ENCODE results near the gene C3orf70. TPM values are rescaled to one million over a fixed set of nuclear protein-coding genes. Genes with fewer than 3 reads are reported as not detected.

C3orf70 gene, protein sequence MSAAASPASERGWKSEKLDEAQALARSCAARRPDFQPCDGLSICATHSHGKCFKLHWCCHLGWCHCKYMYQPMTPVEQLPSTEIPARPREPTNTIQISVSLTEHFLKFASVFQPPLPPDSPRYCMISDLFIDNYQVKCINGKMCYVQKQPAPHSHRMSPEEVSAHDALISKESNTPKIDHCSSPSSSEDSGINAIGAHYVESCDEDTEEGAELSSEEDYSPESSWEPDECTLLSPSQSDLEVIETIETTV
- 1 to 10 TPM; 3.9 to 7.3 (median 4.8) TPM for polyA plus RNA-seq (ENCODE audit: insufficient read length in 10 of 10)
- long read RNA-seq, donor 1, full-length matches to known transcripts, result 1 of 1 reads
- long read RNA-seq, donor 1, partial matches to known transcripts, result 0 of 1 reads
- long read RNA-seq, donor 1, other reads (novel, unspliced or antisense), result 0 of 1 reads
- long read RNA-seq, donor 2, full-length matches to known transcripts, result 1 of 8 reads
- long read RNA-seq, donor 2, partial matches to known transcripts, result 7 of 8 reads
- long read RNA-seq, donor 2, other reads (novel, unspliced or antisense), result 0 of 8 reads
- long read RNA-seq, donor 3, result 0 reads
- long read RNA-seq, donor 4, result 0 reads
- long read RNA-seq, donor 5, full-length matches to known transcripts, result 6 of 6 reads
- long read RNA-seq, donor 5, partial matches to known transcripts, result 0 of 6 reads
- long read RNA-seq, donor 5, other reads (novel, unspliced or antisense), result 0 of 6 reads
- long read RNA-seq, donor 6, full-length matches to known transcripts, result 2 of 2 reads
- long read RNA-seq, donor 6, partial matches to known transcripts, result 0 of 2 reads
- long read RNA-seq, donor 6, other reads (novel, unspliced or antisense), result 0 of 2 reads
- long read RNA-seq, donor 7, result 0 reads
- long read RNA-seq, donor 8, full-length matches to known transcripts, result 1 of 1 reads
- long read RNA-seq, donor 8, partial matches to known transcripts, result 0 of 1 reads
- long read RNA-seq, donor 8, other reads (novel, unspliced or antisense), result 0 of 1 reads
- long read RNA-seq, donor 9, full-length matches to known transcripts, result 1 of 1 reads
- long read RNA-seq, donor 9, partial matches to known transcripts, result 0 of 1 reads
- long read RNA-seq, donor 9, other reads (novel, unspliced or antisense), result 0 of 1 reads

DNA sequence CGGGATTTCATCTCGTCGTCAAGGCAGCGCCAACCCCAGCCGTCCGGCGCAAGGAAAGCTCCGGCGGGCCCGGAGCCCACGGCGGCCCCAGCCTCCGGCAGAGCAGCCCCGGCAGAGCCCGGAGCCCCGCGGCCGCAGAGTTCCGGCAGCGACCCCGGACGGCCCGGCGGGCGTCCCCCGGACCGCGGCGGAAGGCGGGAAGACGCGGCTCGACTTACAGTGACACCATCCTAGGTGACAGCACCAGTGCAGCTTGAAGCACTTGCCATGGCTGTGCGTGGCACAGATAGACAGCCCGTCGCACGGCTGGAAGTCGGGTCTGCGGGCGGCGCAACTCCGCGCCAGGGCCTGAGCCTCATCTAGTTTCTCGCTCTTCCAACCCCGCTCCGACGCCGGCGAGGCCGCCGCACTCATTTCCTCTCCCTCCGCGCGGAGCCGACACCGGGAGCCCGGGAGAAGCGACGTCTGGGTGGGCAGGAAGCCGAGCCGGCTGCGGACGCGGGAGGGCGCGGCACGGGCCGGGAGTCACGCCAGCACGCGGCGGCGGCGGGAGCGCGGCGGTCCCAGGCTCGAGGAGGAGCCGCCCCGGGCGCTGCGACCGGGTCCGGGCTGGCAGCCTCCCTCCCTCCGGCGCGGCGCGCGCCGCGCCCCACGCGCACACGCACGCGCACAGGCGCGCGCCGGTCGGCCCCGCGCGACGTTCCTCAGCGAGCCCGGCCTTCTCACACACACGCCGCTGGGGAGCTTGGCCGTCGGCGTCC is at the start of gene C3orf70:
TSS of gene C3orf70 (minus strand) at position 651 of the 761 bp plus-strand sequence. CDS start at position 414, 237 bp downstream.
- DNase-seq, result peak; percentile 58 to 93 (median 78)

DNA sequence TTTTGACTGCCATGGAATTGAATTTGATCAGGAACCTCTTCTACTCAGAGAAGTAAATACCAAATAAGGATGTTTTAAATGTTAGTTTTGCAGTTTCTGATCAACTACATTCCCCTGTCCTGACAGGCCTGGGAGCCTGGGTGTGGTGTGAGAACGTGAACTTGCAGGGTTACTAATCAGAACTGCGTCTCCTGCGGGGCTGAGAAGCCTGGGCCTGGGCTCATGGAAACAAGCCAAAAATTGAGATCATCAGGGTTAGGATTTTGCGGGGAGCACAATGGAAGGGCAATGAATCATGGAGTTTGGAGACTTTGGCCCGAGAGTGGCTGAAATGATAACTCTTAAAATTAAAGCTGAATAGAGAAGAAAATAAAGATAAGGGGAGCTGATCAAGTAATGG is 47.8 kb upstream of the C3orf70 start:
- DNase-seq, result peak in 2 of 3 donors; percentile 5 to 28

DNA sequence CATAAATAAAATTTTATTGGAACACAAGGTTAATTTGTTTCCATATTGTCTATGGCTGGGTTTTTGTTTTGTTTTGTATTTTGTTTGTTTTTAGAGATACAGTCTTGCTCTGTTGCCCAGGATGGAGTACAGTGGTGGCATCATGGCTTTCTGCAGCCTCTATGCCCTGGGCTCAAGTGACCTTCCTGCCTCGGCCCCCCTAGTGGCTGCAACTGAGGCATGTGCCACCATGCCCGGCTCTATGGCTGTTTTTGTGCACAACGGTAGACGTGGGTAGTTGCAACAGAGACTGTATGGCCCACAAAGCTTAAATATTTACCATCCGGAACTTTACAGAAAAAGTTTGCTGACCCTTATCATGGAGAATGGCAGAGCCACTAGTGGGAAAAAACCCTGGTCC is 46.8 kb upstream of the C3orf70 start:
- DNase-seq, result no peak

DNA sequence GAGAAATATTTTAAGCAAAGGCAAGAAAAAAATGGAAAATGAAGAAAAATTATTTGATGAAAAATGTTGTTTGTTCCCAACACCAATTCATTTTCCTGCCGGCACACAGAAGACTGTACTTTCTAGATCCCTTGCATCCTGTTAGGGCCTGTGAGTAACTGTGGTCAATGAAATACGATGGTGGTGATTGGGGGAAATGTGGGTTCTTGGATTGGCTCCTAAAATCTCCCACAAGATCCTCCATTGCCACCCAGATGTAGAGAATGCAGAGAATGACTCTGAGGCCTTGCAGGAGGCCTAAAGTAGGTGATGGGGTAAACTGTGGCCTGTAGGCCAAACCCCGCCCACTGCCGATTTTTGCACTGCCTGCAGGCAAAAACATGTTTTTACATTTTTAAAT is 46.3 kb upstream of the C3orf70 start:
- no peak for DNase-seq

DNA sequence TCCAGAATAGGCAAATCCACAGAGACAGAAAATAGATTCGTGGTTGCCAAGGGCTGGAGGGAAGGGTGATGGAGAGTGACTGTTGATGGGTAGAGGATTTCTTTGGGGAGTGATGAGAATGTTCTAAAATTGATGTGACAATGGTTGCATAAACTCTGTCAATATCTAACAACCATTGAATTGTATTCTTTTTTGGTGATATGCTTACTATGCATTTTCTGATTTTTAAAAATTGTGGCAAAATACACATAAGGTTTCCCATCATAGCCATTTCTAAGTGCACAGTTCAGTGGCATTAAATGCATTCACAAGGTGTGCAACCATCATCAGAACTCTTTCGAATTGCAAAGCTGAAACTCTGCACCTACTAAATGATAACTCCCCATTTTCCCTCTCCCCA is 44.2 kb upstream of the C3orf70 start:
- DNase-seq, result no peak

DNA sequence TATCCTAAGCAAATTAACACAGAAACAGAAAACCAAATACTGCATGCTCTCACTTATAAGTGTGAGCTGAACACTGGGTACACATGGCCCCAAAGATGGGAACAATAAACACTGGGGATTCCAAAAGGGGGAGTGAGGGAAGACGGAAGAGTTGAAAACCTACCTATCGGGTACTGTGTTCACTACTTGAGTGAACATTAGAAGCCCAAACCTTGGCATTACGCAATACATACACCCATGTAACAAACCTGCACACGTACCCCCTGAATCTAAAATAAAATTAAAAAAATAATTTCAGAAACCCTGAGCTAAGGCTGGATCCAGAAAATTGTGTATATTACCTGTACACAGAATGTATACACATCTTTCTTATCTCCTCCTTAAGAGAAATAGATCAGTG is 42.8 kb upstream of the C3orf70 start:
- DNase-seq, result no peak

DNA sequence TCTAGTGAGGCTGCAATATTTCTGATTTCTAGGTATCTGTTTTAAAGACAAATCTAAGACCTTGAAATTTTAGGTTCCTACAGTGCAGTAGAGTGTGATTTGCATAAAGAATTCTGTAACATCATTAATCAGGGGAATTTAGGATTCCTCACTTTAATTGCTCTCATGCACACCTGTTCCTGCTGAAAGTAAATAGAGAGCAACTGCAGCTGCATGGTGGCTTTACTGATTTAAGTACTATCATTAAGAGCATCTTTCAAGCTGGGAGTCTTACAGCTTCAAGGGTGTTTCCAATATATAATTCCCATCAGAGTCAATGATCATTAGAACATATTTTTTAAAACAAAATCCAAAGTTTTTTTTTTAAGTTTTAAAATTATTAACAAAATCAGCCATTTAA is 36.0 kb upstream of the C3orf70 start:
- DNase-seq, result no peak

DNA sequence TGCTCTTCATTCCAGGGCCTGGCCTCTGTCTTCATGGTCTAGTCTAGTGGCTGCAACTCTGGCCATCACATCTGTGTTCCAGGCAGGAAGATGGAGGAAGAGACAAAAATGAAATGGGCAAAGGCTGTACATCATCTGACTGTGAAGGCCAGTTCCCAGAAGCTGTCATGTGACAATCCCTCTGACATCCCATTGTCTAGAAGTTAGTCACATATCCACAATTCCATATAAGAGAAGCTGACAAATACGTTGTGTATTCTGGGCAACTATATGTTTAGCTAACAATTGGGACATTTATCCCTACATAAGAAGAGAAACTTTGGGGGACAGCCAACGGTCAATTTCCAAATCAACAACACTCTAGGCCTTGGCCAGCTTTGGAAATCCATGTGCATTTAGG is 34.5 kb upstream of the C3orf70 start:
- DNase-seq, result no peak

DNA sequence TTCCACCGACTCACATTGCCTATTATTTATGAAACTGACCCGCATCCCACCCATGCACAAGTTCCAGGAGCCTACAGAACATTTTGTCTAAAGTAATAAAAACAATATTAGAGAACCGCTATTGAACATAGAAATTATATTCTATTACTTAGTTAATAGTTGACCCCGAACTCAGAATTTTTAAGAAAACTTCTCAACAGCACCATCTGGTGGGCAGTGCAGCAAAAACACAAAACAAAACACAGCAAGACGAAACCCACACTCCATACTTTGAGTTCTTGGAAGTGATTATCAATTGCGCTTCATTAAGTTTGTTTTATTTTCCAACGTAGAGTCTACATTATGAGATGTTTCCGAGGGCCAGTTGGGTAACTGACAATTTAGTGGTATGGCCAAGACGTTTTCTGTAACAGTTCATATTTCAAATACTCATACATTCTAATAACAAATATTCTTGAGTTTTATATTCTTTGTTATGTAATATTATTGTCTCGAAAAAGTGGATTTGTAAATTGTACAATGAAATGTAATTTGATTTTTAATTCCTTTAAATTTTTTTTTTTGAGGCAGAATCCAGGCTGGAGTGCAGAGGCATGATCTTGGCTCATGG is 24.0 kb upstream of the C3orf70 start:
- DNase-seq, result peak in 2 of 3 donors; percentile 59 to 72

DNA sequence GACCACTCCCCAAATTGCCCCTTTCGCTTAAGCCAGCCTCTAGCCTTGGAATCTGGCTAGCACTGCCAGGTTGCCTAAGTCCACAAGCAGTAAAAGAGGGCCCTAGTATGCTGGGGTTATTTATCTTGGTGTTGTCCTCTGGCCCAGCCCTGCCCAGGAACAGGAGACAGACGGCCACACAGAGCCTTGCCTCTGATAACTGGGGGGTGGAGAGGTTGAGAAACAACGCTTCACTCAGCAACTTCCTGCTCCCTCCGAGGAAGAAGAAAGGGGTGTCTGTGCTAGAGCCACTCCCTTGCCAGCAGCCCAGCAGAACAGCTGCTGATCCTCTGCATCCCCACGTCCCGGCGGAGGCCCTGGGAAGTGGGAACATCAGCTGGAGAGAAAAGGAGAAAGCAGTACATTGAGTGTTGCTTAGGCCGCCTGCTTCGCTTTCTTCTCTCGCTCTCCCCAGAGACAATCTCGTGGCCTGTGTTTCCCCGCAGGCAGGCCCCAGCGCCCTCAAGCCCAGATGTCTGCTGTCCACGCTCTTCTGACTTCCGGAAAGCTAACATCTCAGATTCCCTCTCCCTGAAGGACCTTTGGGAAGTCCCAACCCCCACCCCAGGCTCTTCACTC is 22.6 kb upstream of the C3orf70 start:
- peak in 2 of 3 donors; percentile 50 to 86 for DNase-seq

DNA sequence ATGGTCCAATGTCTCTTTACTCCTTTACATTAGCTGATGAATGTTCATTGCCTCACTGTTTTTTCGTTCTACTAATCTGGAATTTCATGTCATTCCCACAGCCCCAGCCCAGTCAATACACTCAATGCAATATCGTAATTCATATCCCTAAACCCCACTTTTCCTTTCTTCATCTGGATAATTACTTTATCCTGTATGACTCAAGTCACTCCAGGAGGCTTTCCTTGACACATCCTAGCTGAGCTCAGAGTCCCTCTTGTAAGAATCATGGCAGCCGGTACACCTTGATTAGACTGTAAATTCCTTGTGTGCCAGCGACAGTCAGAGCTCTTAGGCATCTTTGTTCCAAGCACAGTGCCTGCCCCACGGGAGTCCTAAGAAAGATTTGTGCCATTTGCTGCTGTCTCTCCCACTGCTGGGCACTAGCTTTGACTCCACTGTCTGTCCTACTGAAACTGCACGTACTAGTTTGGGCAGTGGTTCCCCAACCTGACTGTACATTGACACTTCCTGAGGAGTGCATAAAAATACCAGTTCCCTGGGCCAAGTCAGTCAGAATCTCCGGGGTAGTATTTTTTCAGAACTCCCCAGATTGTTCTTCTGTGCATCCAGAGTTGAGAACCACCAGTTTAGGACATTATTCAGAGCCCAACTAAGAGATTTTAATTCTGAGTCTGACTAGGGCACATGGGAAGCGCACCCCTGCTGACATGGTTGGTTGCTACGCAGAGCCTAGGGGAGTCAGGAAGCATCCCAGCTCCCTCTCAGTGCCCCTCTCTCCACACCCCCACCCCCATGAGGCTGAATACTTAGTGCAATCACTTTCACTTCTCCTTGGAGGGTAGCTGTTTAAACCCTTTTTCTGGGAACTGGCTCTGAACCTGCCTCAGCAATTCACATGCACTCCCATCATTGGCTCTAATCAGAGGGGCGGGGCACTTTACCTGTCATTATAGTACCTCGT is 19.5 kb upstream of the C3orf70 start:
- DNase-seq, result peak in 1 of 3 donors; percentile 17

DNA sequence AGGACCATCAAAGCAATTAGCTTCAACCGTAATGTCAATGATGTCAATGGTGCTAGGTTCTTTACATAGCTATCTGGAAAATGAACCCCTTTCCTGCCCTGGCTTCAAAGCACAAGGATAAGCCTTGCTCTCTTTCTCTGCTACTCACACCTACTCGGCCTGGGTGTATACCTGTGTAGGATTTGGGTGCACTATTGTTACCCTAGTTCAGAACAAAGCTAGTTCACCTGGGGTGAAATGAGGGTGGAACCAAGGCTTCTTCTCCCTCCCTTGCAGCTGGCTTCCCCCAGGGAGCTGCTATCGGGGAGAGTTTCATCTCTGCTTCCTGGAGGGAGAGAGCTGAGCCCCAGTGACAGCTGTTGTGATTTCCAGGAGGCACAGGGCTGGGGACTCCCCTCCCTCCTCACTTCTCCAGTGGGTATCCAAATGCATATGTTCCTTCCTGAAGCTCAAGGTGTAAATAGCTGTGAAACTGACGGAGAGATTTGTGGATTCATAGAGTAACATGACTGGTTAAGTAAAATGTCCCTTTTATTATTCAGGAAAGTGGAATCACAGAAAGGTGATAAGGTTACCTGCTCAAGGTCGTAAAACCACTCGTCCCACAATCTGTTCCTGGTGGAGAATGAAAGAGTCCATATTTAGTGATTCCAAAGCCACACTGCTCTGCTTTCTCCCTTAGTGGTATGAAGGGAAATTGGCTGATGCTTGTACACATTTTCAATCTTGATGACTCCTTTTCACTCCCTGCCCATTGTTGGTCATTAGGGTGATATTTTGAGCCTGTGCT is 11.8 kb upstream of the C3orf70 start:
- DNase-seq, result no peak

DNA sequence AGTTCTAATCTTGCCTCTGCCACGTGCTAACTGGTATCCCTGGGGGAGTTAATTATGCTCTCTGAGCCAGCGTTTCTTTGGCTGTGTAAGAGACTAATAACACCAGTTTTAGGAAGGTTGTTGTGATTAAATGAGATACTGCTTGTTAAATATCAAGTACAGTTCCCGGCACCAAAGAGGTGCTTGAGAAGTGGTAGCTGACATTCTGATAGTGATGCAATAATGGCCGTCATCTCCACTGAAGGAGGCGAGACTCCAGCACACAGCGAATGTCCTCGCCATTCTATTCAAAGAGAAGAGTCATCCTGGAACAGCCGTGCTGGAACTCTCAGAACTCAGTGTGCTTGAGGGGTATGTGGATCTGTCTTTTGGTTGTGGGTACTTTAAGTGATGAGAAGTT is 9.8 kb upstream of the C3orf70 start:
- DNase-seq, result no peak

DNA sequence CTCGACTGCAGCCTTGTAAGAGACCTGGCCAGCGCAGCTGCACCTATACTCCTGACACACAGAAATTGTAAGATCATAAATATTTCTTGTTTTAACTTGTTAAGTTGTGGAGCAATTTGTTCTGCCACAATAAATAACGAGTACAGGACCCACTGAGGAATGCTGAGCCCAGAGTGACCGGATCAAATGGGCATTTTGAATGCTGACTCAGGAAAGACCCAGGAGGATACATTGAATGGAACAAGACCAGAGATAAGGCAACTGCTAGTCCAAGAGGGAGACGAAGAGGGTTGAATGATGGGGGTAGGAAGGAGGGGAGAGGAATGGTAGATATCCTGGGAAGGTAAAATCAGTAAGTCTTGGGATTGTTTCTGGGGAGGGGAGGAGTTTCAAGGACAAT is 8.9 kb upstream of the C3orf70 start:
- DNase-seq, result no peak

DNA sequence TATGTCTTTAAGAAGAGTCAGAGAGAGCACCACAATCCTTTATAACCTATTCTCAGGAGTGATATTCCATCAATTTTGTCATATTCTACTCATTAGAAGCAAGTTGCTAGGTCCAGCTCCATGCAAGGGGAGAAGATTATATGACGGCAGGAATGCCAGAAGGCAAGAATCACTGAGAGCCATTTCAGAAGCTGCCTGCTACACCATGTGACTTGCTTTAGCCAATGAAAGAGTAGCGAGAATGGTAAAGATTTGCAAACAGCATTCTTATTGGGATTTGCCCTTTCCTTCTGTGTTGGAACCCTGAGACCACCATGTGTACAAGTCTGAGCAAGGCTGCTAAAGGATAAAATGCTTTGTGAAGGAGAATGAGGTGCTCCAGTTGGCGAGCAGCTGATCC is 4.5 kb upstream of the C3orf70 start:
- no peak for DNase-seq

DNA sequence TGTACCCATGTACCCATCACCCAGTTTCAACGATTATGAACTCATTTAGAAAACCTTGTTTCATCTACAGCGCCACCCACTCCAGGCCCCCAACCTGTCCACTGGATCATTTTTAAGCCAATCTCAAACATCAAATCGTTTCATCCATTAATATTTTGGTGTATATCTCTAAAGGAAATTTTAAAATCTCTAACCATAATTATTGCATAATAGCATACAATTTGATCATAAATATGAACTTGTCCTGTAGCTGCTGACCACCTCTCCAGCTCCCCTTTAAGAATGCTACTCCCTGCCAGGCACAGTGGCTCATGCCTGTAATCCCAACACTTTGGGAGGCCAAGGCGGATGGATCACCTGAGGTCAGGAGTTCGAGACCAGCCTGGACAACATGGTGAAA is 2.8 kb upstream of the C3orf70 start:
- no peak for DNase-seq

DNA sequence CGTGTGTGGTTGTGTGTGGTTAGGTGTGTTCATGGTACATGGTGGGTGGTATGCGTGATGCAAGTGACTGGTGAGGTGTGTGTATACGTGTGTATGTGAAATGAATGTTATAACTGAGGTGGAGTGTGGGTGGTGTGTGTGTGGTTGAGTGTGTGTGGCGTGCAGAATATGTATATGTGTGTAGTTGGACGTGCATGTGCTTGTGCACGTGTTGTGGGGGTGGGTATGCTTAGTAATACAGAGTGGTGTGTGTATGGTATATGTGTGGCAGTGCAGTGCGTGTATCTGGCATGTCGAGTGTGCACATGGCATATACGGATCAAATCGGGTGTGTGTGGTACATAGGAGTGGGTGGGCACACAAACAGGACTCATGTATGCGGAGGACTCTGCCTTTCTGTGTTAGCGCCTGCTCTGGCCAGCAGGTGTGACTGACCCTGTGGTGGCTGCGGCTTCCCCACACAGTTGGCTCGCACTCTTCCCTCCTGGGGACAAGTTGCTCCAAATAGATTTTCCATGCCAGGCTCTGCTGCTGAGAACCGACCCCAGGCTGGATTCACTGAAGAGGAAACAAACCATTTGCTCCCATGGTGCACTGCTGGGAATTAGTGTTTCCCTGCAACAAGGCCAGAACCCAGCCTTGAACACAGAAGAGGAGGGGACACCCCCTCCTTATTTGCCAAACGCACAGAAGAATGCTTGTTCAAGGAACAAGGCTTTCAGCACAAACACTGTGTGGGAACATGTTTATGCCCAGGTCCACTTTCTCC is 1.2 kb upstream of the C3orf70 start:
- peak in 2 of 3 donors; percentile 15 to 49 for DNase-seq
